Esophagus (tissue), 2 donors: Measurements from ENCODE around the gene ASIP. TPM values are rescaled to one million over a fixed set of nuclear protein-coding genes. Genes with fewer than 3 reads are reported as not detected.
"Not testable (repeated sequence)": the region's sequence is repeated elsewhere in the genome, so short reads cannot be mapped to it uniquely, and the experiment has no call there.

Experiments used
- H3K27ac ChIP-seq, 2 donors: one replicate each; pipeline ENCODE4 v1.5.1; 2013; ENCODE audit warnings: low read depth in 2 of 2, mild to moderate bottlenecking in 2 of 2, inconsistent platforms in 1 of 2, low read length in 1 of 2, moderate library complexity in 1 of 2
- H3K27me3 ChIP-seq, 2 donors: one replicate each; pipeline ENCODE4 v1.6.1; 2013; ENCODE audit warnings: low read length in 2 of 2, control low read depth in 1 of 2, mild to moderate bottlenecking in 1 of 2; ENCODE audit not compliant: insufficient read depth in 2 of 2, control insufficient read depth in 1 of 2
- H3K36me3 ChIP-seq, 2 donors: one replicate each; pipeline ENCODE4 v1.6.1; 2013; ENCODE audit warnings: low read length in 1 of 2; ENCODE audit not compliant: control insufficient read depth in 2 of 2, insufficient read depth in 2 of 2
- H3K4me1 ChIP-seq, 2 donors: one replicate each; pipeline ENCODE4 v1.6.1; 2013; ENCODE audit warnings: low read length in 1 of 2; ENCODE audit not compliant: control insufficient read depth in 2 of 2, insufficient read depth in 2 of 2
- H3K4me3 ChIP-seq, 2 donors: one replicate each; pipeline ENCODE4 v1.5.1; 2013; ENCODE audit warnings: low read length in 2 of 2, mild to moderate bottlenecking in 2 of 2, low read depth in 1 of 2, moderate library complexity in 1 of 2
- H3K9me3 ChIP-seq, 2 donors: one replicate each; pipeline ENCODE4 v1.6.1; 2013; ENCODE audit warnings: mild to moderate bottlenecking in 2 of 2, low read depth in 1 of 2, low read length in 1 of 2, moderate library complexity in 1 of 2; ENCODE audit not compliant: control insufficient read depth in 2 of 2, insufficient read depth in 1 of 2
- WGBS, 2 donors: extraction: QIAGEN DNeasy Blood & Tissue Kit; methylation state at CpG; one replicate each; pipeline ENCODE4 v1.1.7; 2013; 5-methylcytosine and 5-hydroxymethylcytosine counted together
- polyA plus RNA-seq, 2 donors: library from polyadenylated mRNA; stranded (reverse); fragments of 200-250 nt; gene quantifications; one replicate each; pipeline ENCODE4 v1.2.3, GENCODE V29; 2013
- donor health status: healthy with polysubstance abuse.
- donor health status: Bipolar disorder and iron deficiency.

The ASIP gene
- polyA plus RNA-seq, 2 donors = 0.07 TPM; not detected in 1

DNA sequence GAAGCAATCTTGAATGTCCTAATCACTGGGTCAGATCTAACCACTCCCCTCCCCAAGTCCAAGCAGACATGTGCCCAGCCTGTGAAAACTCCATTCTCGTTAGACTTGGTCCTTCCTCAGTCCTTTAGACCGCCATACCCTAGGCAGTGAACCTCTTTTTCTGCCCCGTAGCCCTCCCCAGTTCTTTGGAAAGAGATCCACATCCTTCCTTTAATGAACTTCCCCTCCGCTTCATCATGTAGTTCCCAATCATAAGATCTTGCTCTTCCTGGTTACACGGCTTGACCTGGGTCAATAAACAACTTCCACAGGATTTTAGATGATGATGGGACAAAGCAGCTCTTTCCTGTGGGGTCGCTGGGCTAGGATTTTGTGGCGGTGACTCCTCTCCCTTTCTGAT, 52.4 kb downstream of the ASIP start:
- Histone ChIP-seq H3K4me3 (no peak overlapping the region), H3K27ac (no peak overlapping the region), H3K27me3 (no peaks in the 10 kb centered on the region), H3K36me3 (peaks cover 19 to 54% of the 10 kb centered on the region in 2 donors), H3K4me1 (no peaks in the 10 kb centered on the region), H3K9me3 (no peaks in the 10 kb centered on the region)
- 80 to 82% methylated on average over 7 of the region's 7 CpGs for WGBS, 2 donors

DNA sequence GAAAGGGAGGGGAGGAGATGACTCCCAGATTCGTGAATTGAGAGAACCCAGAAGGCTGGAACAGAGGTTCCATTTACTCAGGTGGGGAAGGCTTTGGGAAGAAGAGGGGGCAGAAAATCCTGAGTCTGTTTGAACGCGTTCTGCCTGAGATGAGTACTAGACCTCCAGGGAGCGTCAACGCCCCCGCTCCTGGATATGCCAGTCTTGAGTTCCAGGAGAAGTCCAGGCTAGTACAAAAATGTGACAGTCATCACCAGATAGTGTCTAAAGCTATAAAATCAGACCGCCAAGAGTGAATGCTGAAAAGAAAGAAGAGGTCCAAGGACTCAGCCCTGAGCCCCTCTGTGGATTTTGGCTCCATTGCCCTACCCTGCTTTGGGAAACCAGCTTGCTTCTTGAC, 53.3 kb downstream of the ASIP start:
- WGBS, 2 donors = 89 to 90% methylated on average over 7 of the region's 7 CpGs
- Histone ChIP-seq H3K27ac (no peak overlapping the region), H3K4me3 (no peak overlapping the region), H3K9me3 (no peaks in the 10 kb centered on the region), H3K36me3 (peaks cover 19 to 51% of the 10 kb centered on the region in 2 donors), H3K27me3 (no peaks in the 10 kb centered on the region), H3K4me1 (no peaks in the 10 kb centered on the region)

DNA sequence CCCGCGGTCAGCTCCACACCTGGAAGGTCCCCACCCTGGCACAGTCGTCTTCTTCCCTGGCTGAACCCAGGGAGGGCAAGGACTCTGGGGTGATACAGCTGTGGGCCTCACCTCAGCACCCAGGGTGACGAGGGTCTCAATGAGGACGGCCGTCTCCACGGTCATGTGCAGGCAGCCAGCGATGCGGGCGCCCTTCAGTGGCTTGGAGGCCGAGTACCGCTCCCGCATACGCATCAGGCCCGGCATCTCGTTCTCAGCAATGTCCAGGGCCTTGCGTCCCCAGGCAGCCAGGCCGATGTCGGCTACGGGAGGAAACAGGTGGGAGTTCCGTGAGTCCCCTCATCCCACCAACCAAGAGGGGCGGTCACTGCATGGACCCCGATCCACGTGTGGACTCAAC, 54.1 kb downstream of the ASIP start:
- Histone ChIP-seq H3K27ac (no peak overlapping the region), H3K4me3 (no peak overlapping the region), H3K4me1 (no peaks in the 10 kb centered on the region), H3K36me3 (peaks cover 17 to 45% of the 10 kb centered on the region in 2 donors), H3K27me3 (no peaks in the 10 kb centered on the region), H3K9me3 (no peaks in the 10 kb centered on the region)
- 95% methylated on average over 24 of the region's 24 CpGs for WGBS, 2 donors

DNA sequence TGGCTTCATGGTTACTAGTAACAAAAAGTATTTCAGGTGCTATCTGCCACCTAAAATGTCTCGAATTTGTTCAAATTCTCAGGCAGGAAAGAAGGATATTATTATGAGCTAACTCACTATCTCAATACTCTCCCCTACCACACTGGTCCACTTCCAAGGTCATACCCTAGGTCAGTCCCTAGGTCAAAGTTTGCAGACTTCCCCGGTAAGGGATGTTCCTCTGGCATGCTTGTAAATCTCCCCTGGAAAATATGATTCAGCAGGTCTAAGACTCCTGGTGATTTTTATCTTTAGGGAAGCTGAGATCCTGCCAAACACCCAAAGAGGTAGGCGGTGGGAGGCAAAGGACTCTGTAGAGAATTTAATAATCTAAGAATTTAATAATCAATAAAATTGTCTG, 55.2 kb downstream of the ASIP start:
- no peak overlapping the region for H3K4me3 ChIP-seq
- H3K4me1 ChIP-seq = peaks cover 3 to 5% of the 10 kb centered on the region in 2 donors
- 80 to 90% methylated on average over 3 of the region's 3 CpGs for WGBS, 2 donors
- H3K36me3 ChIP-seq = peaks cover 7 to 34% of the 10 kb centered on the region in 2 donors
- no peaks in the 10 kb centered on the region for H3K9me3 ChIP-seq
- H3K27me3 ChIP-seq = no peaks in the 10 kb centered on the region
- no peak overlapping the region for H3K27ac ChIP-seq

DNA sequence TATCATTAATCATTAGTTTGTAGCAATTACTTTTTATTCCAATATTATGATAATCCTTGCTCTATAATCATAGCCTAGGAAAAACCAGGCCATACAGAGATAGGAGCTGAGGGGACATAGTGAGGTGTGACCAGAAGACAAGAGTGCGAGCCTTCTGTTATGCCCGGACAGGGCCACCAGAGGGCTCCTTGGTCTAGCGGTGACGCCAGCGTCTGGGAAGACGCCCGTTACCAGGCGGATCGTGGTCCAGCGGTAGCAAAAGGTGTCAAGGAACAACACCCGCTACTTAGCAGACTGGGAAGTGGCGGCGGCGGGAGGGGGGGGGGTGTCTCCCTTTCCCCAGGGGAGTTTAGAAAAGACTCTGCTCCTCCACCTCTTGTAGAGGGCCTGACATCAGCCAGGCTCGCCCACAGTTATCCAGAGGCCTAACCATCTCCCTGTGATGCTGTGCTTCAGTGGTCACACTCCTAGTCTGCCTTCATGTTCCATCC, 57.1 kb downstream of the ASIP start:
- Histone ChIP-seq H3K36me3 (peaks cover 5 to 18% of the 10 kb centered on the region in 2 donors), H3K4me1 (peaks cover 3 to 10% of the 10 kb centered on the region in 2 donors)
- not testable (repeated sequence) for H3K27me3 ChIP-seq, H3K9me3 ChIP-seq, H3K4me3 ChIP-seq, H3K27ac ChIP-seq
- 74 to 80% methylated on average over 4 to 10 of the region's 15 CpGs for WGBS, 2 donors

DNA sequence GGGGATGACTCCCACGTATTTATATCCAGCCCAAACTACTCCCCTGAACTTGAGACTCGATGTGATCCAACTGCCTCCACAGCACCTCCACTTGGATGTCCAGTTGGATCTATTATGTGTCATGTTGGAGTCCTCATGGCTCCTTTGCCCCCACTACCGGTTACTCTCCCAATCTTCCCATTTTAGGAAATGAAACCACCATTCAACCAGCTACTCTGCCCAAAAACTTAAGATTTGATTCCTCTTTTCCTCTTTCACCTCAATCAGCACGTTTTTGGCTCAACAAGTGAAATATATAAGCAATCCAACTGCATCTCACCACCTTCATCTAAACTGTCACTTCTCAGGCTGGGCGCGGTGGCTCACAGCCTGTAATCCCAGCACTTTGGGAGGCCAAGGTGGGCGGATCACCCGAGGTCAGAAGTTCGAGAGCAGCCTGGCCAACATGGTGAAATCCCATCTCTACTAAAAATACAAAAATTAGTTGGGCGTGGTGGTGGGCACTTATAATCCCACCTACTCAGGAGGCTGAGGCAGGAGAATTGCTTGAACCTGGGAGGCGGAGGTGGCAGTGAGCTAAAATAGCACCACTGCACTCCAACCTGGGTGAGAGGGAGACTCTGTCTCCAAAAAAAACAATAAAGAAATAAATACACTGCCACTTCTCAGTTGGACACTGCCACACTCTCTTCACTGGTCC, 58.5 kb downstream of the ASIP start:
- H3K27me3 ChIP-seq = no peaks in the 10 kb centered on the region
- H3K27ac ChIP-seq = no peak overlapping the region
- no peaks in the 10 kb centered on the region for H3K9me3 ChIP-seq
- WGBS, 2 donors = 77 to 89% methylated on average over 11 of the region's 11 CpGs
- peaks cover 3 to 14% of the 10 kb centered on the region in 2 donors for H3K4me1 ChIP-seq
- H3K4me3 ChIP-seq = no peak overlapping the region
- H3K36me3 ChIP-seq = peaks cover 4 to 8% of the 10 kb centered on the region in 2 donors

DNA sequence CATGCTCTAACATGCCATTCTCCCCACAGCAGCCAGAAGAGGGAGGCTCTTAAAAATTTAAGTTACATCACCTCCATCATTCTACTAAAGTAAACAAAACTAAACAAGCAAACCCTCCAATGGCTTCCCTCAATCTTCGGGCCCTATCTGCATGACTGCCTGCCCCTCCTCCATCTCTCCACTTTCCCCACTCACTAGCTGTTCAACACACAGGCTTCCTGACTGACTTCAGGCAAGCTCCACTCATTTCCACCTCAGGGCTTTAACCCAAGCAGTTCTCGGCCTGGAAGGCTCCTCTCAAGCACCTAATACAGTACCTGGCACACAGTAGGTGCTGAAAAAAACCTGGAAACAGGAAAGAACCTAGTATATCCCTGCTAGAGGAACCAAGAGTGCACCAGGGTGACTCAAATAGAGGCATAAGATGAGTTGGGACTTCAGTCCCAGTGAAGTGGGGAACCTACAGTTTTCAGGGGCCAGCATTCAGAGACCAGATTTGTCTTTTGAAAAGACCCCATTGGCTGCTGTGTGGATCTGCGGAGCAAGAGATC, 59.1 kb downstream of the ASIP start:
- 71 to 72% methylated on average over 3 of the region's 3 CpGs for WGBS, 2 donors
- peak overlapping the region in 1 of 2 donors; percentile 57 for H3K27ac ChIP-seq
- no peaks in the 10 kb centered on the region for H3K27me3 ChIP-seq

DNA sequence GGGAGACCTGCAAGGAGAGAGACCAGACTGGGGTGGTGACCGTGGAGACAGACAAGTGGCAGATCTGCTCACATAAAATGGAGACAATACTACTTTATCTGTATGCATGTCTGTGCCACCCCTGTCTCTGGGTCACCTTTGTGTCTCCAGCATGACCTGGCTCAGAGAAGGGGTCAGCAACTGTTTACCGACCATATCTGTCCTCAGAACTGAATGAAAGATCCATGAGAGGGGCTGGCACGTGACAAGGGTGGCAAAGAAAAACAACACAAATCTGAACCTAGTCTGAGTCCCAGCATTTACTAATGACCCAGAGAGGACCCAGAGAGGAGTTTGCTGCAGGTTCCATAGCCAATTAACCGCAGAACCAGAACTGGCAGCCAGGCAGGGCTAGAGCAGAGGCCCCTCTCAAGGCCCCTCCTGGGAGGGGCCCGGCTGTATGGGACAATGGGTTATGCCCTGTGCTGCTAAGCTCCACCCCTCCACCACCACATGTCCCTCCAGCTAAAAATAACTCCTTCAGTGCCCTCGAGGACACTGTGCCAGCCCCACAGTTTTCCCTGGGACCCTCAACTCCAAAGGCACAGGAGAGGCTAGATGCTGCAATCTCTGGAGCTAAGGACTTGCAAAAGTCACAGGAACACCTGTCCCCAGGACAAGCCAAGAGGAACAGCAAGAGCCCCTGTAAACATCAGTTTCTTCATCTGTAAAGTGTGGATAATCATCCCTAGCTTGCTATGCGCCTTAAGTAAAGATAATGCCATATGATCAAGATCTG, 59.8 kb downstream of the ASIP start:
- Histone ChIP-seq H3K4me3 (peak overlapping the region; percentile 86 to 92), H3K27ac (peak overlapping the region in 1 of 2 donors; percentile 42), H3K4me1 (peaks cover 3 to 14% of the 10 kb centered on the region in 2 donors), H3K36me3 (no peaks in the 10 kb centered on the region), H3K9me3 (no peaks in the 10 kb centered on the region), H3K27me3 (no peaks in the 10 kb centered on the region)
- 43 to 51% methylated on average over 7 of the region's 7 CpGs for WGBS, 2 donors

More for the DNA sequence above, 59.1 kb downstream of the ASIP start:
- Histone ChIP-seq H3K9me3 (no peaks in the 10 kb centered on the region), H3K4me1 (peaks cover 3 to 14% of the 10 kb centered on the region in 2 donors), H3K4me3 (peak overlapping the region in 1 of 2 donors; percentile 92), H3K36me3 (peaks cover 0 to 2% of the 10 kb centered on the region in 2 donors)

DNA sequence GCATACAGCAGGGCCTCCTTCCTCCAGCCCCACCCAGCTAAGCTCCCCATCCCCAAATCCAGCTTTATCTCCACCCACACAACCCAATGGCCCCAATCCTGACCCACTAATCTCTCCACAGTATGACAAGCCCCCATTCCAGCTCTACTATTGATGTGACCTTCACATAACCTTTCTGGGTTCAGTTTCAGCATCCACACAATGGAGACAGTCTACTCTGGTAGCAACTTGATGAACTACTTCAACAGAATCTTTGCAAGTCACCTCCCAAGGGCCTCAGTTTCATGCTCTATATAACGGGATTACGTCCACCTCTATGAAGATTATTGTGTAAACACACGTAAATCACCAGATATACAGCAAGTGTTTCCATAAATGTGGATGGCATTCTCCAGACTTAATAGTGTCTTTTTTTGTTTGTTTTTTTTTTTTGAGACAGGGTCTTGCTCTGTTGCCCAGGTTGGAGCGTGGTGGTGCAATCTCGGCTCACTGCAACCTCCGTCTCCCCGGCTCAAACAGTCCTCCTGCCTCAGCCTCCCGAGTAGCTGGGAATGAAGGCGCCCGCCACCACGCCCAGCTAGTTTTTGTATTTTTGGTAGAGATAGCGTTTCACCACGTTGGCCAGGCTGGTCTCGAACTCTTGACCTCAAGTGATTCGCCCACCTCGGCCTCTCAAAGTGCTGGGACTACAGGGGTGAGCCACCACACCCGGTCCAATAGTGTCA, 60.5 kb downstream of the ASIP start:
- H3K4me1 ChIP-seq = peaks cover 3 to 14% of the 10 kb centered on the region in 2 donors

More for the DNA sequence above, 60.5 kb downstream of the ASIP start:
- WGBS, 2 donors = 81 to 84% methylated on average over 17 of the region's 17 CpGs
- peak overlapping the region in 1 of 2 donors; percentile 98 for H3K27ac ChIP-seq
- peak overlapping the region; percentile 86 to 92 for H3K4me3 ChIP-seq
- no peaks in the 10 kb centered on the region for H3K9me3 ChIP-seq
- no peaks in the 10 kb centered on the region for H3K36me3 ChIP-seq
- H3K27me3 ChIP-seq = no peaks in the 10 kb centered on the region
